ENCODE data around the gene ARHGEF28.

The ARHGEF28 gene

GRCh38 chr5:73822989-73823339 lies 197.0 kb downstream of the ARHGEF28 start:
- in situ Hi-C loops (cut with MboI; ENCODE audit: low pct_unique_long_range_greater_than_20kb, low sequenced_read_pairs), result no loop called here
- no peak for DNase-seq

- DNase-seq, result no peak
- in situ Hi-C loops (cut with MboI; ENCODE audit: low pct_unique_long_range_greater_than_20kb, low sequenced_read_pairs), result no loop called here
Measured at GRCh38 chr5:73823508-73823925, 197.5 kb downstream of the ARHGEF28 start.

DNA sequence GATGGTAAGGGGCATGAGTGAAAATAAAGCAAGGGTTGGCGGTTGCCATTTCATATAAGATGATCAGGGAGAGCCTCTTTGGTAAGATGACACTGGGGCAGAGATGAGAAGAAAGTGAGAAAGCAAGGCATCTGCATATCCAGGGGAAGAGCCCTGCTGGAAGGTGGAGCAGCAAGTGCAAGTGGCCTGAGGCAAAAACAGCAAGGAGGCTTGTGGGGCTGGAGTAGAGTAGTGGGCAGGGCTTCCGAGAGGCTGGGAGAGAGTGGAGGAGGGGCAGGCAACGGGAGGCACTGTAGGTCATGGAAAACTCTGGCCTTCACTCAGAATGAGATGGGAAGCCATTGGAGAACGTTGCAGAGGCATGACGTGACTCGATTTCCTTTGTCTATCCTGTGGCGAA lies 199.2 kb downstream of the ARHGEF28 start:
- in situ Hi-C loops (cut with MboI; ENCODE audit: low pct_unique_long_range_greater_than_20kb, low sequenced_read_pairs), result no loop called here

DNA sequence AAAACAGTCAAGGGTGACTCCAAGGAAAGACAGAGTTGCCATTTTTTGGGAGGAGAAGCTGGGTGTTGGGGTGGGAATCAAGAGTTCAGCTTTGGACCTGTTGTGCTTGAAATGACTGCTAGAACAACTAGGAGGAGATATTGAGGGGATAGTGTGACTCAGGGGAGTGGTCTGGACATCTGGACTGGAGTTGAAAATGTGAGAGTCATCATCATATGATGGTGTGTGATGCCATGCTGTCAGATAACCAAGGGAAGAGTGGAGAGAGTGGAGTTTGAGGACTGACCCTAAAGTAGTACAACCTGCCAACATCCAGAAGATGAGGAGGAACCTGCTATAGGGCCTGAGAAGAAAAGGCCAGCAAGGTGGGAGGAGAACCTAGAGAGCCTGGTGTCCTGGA lies 199.7 kb downstream of the ARHGEF28 start:
- DNase-seq, result no peak
- in situ Hi-C loops (cut with MboI; ENCODE audit: low pct_unique_long_range_greater_than_20kb, low sequenced_read_pairs), result no loop called here

More for the DNA sequence above, 199.2 kb downstream of the ARHGEF28 start:
- no peak for DNase-seq

GRCh38 chr5:73826301-73827105 lies 200.5 kb downstream of the ARHGEF28 start:
- no peak for DNase-seq
- in situ Hi-C loops (cut with MboI; ENCODE audit: low pct_unique_long_range_greater_than_20kb, low sequenced_read_pairs), result no loop called here

DNA sequence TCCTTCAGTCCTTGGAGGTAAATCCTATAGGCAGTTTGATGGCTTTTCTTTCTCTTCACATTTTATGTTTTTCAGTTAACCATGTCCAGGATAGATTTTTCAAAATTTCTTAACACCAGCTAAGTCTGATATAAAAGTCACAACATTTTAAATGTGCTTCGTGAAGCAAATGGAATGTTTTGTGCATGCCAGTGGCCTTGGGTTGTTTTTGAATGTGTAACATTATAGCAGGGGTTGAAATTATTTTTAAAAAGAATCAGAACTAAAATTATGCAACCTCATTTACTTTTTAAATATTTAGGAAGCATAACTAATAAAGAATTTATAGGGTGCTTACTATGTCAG lies 201.1 kb downstream of the ARHGEF28 start:
- DNase-seq, result no peak

GRCh38 chr5:73828465-73828864 lies 202.5 kb downstream of the ARHGEF28 start:
- DNase-seq, result no peak
- in situ Hi-C loops (cut with MboI; ENCODE audit: low pct_unique_long_range_greater_than_20kb, low sequenced_read_pairs), result no loop called here

More for the DNA sequence above, 201.1 kb downstream of the ARHGEF28 start:
- in situ Hi-C loops (cut with MboI; ENCODE audit: low pct_unique_long_range_greater_than_20kb, low sequenced_read_pairs), result no loop called here

DNA sequence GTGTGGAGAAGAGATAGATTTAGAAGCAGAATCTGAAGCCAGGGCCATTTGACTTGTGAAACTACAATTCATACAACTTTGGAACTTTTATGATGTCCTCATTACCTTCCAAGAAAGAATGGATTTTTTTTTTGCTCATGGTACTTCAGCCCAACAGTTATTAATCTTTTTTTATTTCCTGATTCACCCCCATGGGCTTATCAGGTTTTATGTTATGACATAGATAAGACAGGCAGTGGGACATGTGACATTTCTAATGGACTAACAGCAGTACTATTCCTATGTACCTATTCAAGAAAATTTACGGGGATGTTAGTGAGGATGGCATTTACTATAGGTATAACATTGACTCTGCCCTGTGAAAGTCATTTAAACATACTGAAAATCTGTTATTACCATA lies 204.7 kb downstream of the ARHGEF28 start:
- DNase-seq, result no peak
- in situ Hi-C loops (cut with MboI; ENCODE audit: low pct_unique_long_range_greater_than_20kb, low sequenced_read_pairs), result no loop called here

DNA sequence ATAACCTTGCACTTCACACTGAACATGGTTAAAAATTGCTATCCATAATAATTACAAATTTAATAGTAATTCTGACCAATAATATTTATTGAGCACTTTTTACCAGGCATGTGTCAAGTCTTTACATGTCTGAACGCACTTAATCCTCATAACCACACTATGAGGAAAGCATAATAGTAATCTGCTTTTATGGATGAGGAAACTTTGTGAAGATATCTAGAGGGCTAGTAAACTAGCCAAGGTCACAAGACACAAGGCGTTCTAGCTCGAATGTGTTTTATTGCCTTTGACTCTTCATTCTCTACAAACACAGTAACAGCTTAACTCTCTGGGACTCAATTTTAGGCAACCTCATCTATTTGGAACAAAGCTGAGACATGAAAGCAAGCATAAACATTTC lies 205.1 kb downstream of the ARHGEF28 start:
- no peak for DNase-seq
- in situ Hi-C loops (cut with MboI; ENCODE audit: low pct_unique_long_range_greater_than_20kb, low sequenced_read_pairs), result no loop called here

- in situ Hi-C loops (cut with MboI; ENCODE audit: low pct_unique_long_range_greater_than_20kb, low sequenced_read_pairs), result no loop called here
Measured at GRCh38 chr5:73834693-73835092, 208.7 kb downstream of the ARHGEF28 start.

GRCh38 chr5:73835726-73836125 lies 209.7 kb downstream of the ARHGEF28 start:
- in situ Hi-C loops (cut with MboI; ENCODE audit: low pct_unique_long_range_greater_than_20kb, low sequenced_read_pairs), result no loop called here
- no peak for DNase-seq

More at GRCh38 chr5:73834693-73835092, 208.7 kb downstream of the ARHGEF28 start:
- no peak for DNase-seq

DNA sequence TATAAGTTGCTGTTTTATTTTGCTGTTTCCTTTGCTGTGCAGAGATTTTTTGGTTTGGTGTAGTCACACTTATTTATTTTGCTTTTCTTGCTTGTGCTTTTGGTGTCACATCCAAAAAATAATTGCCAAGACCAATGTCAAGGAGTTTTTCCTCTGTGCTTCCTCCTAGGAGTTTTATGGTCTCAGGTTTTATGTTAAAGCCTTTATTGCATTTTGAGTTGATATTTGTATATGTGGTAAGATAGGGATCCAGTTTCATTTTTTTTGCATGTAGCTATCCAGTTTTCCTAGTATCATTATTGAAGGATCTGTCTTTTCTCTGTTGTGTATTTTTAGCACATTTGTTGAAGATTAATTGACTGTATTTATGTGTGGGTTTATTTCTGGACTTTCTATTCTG lies 210.6 kb downstream of the ARHGEF28 start:
- DNase-seq, result no peak
- in situ Hi-C loops (cut with MboI; ENCODE audit: low pct_unique_long_range_greater_than_20kb, low sequenced_read_pairs), result no loop called here

- in situ Hi-C loops (cut with MboI; ENCODE audit: low pct_unique_long_range_greater_than_20kb, low sequenced_read_pairs), result no loop called here
- no peak for DNase-seq
Measured at GRCh38 chr5:73838901-73839300, 212.9 kb downstream of the ARHGEF28 start.

DNA sequence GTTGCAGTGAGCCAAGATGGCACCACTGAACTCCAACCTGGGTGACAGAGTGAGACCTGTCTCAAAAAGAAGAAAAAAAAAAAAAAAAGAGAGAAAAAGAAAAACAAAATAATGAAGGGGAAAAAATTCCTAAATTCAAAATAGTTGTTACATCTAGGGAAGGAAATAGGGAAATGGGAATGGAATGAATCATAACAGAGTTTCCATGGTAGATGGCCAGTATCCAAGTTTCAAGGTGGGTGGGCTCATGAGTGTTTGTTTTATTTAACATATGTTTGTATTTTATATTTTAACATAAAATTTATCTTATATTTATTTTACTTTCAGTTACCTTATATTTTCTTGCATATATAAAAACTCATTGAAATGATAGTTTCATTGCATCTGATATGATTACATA lies 215.6 kb downstream of the ARHGEF28 start:
- in situ Hi-C loops (cut with MboI; ENCODE audit: low pct_unique_long_range_greater_than_20kb, low sequenced_read_pairs), result no loop called here
- no peak for DNase-seq

DNA sequence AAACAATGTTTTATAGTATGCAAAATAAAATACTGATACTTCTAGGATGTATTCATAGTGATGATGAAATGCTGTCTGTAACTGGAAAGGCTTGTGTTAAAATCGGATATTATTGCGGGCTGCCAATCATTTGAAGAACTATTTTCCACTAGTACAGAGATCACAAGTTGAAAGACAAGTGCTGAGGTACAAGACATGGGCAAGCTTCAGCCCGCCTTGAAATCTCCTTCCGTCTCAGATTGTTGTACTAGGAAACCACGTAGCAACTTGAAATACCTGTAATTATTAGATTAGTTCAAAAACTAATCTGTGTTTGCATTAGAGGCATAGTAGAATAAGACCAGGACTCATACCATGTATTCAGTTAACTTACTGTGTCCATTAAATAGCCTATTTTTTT lies 218.2 kb downstream of the ARHGEF28 start:
- DNase-seq, result no peak
- in situ Hi-C loops (cut with MboI; ENCODE audit: low pct_unique_long_range_greater_than_20kb, low sequenced_read_pairs), result no loop called here

DNA sequence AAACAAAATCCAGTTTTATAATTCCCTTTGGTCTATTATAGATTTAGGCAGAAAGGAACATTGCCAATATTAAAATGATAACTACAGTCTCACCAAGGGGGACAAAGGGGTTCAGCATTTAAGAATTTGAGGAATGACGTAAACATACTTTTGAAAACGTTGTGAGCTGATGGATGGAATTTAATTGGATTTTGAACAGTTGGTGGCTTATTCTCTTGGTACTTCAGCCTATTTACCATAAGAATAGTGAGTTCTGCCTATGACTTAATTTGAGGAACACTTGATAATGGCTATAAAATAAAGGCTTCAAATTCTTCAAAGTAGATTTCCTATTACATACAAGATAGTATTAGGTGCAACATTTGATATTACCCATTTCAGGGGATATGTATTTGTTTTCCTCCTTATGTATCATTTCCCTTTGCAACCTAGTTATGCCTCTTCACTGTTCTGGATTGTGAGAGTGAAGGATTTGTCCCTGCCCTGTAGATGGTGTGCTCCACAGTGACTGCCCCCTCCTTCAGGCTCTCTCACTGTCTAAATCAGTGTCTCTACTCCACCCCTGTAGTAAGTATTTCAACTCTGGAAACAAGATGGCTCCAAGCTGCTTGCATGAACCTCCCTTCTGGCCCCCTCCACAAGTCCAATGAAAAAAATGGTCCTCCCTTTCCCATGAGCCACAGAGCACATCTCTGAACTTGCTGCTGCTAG lies 225.6 kb downstream of the ARHGEF28 start:
- DNase-seq, result no peak
- in situ Hi-C loops (cut with MboI; ENCODE audit: low pct_unique_long_range_greater_than_20kb, low sequenced_read_pairs), result no loop called here

GRCh38 chr5:73853091-73853490 lies 227.1 kb downstream of the ARHGEF28 start:
- DNase-seq, result no peak
- in situ Hi-C loops (cut with MboI; ENCODE audit: low pct_unique_long_range_greater_than_20kb, low sequenced_read_pairs), result no loop called here

DNA sequence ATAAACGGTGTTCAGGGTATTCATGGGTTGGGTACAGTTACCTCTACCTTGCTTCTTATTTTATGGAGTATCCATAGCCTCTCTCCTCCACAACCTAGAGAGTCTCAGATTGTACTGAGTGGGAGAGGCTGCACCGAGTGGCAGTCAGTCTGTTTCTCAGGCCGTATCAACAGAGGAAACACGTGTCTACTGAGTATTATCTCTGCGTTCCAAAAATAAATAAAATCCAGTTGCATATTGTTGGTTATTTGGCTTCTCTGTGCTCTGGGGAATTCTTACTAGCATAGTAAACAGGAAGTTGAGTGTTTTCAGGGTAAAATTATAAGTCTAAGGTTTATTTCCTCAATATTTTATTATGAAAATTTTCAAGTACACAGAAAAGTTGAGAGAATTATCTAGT lies 231.0 kb downstream of the ARHGEF28 start:
- DNase-seq, result no peak
- in situ Hi-C loops (cut with MboI; ENCODE audit: low pct_unique_long_range_greater_than_20kb, low sequenced_read_pairs), result no loop called here

- DNase-seq, result no peak
- in situ Hi-C loops (cut with MboI; ENCODE audit: low pct_unique_long_range_greater_than_20kb, low sequenced_read_pairs), result no loop called here
Measured at GRCh38 chr5:73857446-73857845, 231.4 kb downstream of the ARHGEF28 start.

DNA sequence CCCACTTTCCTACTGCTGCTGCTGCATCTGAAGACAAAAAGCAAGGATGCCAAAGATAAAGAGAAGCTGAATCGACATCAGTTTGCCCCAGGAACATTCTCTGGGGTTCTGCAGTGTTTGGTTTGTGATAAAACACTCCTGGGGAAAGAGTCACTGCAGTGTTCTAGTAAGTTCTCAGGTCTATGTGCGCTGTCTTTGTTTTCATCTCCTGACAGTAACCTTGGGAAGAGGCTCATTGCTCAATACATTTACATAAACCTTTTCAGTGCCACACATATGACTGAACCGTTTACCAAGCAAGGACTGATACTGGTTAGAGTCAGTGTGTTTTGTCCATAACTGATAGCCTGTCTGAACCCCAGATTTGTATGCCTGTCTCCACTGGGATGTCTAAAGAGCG lies 232.1 kb downstream of the ARHGEF28 start:
- DNase-seq, result no peak
- in situ Hi-C loops (cut with MboI; ENCODE audit: low pct_unique_long_range_greater_than_20kb, low sequenced_read_pairs), result no loop called here

DNA sequence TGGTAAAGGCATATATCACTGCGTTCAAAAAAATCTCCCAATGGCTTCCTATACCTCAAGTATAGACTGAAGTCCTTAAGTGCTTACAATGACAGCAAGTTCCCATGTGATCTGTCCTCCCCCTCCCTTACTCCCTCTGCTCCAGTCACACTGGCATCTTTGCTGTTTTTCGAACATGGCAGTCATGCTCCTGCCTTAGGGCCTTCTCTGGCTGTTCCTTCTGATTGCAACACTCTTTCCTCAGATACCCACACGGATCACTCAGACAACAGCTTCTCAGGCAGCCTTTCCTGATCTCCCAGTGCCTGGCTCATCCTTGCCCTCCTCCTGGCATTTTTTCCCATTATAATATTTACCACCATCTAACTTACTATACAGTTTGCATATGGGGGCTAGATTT lies 232.8 kb downstream of the ARHGEF28 start:
- in situ Hi-C loops (cut with MboI; ENCODE audit: low pct_unique_long_range_greater_than_20kb, low sequenced_read_pairs), result no loop called here
- no peak for DNase-seq

All from KBM-7 (cell line).